IPS-15b (cell line): Measurements from ENCODE around the gene GRB14.
"Not testable (repeated sequence)": the region's sequence is repeated elsewhere in the genome, so short reads cannot be mapped to it uniquely, and the experiment has no call there.

ENCODE experiments used
- H3K27me3 ChIP-seq: one replicate; pipeline ENCODE4 v1.6.1; 2013; ENCODE audit warnings: low read length; ENCODE audit not compliant: control insufficient read depth, insufficient read depth
- H3K36me3 ChIP-seq: one replicate; pipeline ENCODE4 v1.6.1; 2013; ENCODE audit warnings: low read length; ENCODE audit not compliant: control insufficient read depth, insufficient read depth
- H3K4me1 ChIP-seq: one replicate; pipeline ENCODE4 v1.6.1; 2013; ENCODE audit warnings: mild to moderate bottlenecking, low read length; ENCODE audit not compliant: control insufficient read depth, insufficient read depth
- H3K4me3 ChIP-seq: one replicate; pipeline ENCODE4 v1.5.1; 2013; ENCODE audit warnings: low read depth, low read length
- H3K9ac ChIP-seq: one replicate; pipeline ENCODE4 v1.6.1; 2013; ENCODE audit warnings: low read depth, mild to moderate bottlenecking, low read length
- H3K9me3 ChIP-seq: one replicate; pipeline ENCODE4 v1.6.1; 2013; ENCODE audit warnings: mild to moderate bottlenecking, low read length; ENCODE audit not compliant: control insufficient read depth, insufficient read depth

The GRB14 gene

DNA sequence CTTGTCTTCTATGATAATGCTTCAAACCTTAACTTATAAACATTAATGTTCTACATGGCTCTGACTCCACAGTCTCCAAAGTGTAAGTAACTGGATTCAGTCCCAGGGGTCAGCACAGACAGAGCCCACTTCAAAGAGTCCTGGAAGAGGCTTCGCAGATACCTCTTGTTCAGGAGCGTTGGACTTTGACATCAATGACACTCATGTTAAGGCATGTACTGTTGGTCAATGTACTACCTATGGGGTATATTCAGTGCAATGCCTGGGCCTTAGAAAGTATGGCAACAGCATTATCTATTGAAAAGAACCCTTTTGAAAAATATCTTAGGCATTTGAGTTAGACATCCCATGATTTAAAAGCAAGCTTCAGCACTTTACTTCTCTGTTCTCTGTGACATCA lies 143.1 kb downstream of the GRB14 start:
- Histone ChIP-seq H3K4me3 (no peak overlapping the region), H3K9me3 (no peaks in the 10 kb centered on the region), H3K27me3 (no peaks in the 10 kb centered on the region), H3K36me3 (no peaks in the 10 kb centered on the region), H3K9ac (no peak overlapping the region), H3K4me1 (no peaks in the 10 kb centered on the region)

DNA sequence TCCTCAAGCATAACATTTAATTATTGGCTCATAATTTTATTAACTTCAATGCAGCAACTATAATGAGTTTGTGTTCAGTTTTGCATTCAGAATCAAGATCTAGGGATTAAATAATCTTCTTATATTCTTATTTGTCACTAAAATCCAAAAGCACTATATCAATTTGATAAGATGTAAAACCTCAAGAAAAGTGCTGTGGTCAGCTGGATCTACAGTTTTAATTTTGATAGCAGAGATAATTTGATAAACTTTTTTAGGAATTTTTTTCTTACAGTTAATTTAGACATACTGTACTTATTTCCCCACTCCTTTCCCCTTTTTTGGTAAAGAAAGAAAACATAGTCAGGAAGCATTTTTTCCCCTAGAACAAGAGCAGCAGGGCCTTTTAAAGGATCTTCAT lies 146.4 kb downstream of the GRB14 start:
- no peak overlapping the region for H3K9ac ChIP-seq
- H3K4me3 ChIP-seq: no peak overlapping the region
- no peaks in the 10 kb centered on the region for H3K27me3 ChIP-seq
- no peaks in the 10 kb centered on the region for H3K9me3 ChIP-seq
- H3K4me1 ChIP-seq: no peaks in the 10 kb centered on the region
- no peaks in the 10 kb centered on the region for H3K36me3 ChIP-seq

DNA sequence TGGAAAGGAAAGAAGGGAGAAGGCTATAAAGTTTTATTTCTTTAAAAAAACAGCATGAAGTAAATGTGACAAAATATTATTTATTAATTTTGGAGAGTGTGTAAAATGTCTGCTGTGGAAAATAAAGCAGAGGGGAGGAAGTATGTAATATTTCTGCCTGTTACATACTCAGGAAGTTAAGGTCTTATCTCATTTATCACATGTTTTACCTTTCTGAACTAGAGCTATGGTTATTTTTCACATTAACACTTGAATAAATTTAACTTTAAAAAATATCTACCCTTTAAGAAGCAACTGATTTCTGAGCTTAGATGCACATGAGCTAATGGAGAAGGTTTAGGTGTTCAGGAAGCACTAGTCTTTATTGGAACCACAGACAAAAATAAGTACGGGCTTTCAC lies 148.3 kb downstream of the GRB14 start:
- no peaks in the 10 kb centered on the region for H3K4me1 ChIP-seq
- no peak overlapping the region for H3K4me3 ChIP-seq
- no peaks in the 10 kb centered on the region for H3K36me3 ChIP-seq
- H3K9me3 ChIP-seq: no peaks in the 10 kb centered on the region
- no peaks in the 10 kb centered on the region for H3K27me3 ChIP-seq
- no peak overlapping the region for H3K9ac ChIP-seq

DNA sequence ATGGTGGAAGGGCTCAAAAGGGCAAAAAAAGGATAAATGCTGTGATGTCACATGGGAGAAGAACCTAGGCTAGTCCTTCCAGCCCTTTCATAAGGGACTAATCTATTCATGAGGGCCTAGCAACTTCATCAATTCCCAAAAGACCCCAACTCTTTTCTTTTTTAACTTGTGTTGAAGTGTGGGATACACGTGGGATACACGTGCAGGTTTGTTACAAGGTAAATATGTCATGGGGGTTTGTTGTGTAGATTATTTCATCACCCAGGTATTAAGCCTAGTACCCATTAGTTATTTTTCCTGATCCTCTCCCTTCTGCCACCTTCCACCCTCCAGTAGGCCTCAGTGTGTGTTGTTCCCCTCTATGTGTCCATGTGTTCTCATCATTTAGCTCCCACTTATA lies 156.2 kb downstream of the GRB14 start:
- H3K36me3 ChIP-seq, H3K9me3 ChIP-seq, H3K27me3 ChIP-seq, H3K4me3 ChIP-seq, H3K4me1 ChIP-seq, H3K9ac ChIP-seq: not testable (repeated sequence)

DNA sequence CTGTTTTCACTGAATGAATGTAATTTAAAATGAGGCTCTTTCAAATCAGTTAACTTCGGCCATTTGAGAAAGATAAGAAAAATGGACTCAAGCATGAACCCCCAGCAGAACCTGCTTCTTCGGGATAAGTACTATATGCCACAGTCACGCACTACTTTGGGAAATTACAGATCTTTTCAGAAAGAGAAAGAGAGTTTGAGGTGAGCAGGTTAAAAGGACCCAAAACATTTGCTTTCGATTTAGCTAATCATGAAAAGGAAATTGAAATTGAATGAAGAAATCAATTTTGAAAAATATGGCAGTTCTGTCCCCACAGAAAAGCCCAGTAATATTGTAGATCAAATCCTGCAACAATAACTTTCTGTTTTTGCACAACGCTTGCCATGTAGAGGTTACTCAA lies 156.9 kb downstream of the GRB14 start:
- no peaks in the 10 kb centered on the region for H3K9me3 ChIP-seq
- H3K27me3 ChIP-seq: no peaks in the 10 kb centered on the region
- H3K36me3 ChIP-seq: no peaks in the 10 kb centered on the region
- no peak overlapping the region for H3K9ac ChIP-seq
- no peaks in the 10 kb centered on the region for H3K4me1 ChIP-seq
- H3K4me3 ChIP-seq: no peak overlapping the region

DNA sequence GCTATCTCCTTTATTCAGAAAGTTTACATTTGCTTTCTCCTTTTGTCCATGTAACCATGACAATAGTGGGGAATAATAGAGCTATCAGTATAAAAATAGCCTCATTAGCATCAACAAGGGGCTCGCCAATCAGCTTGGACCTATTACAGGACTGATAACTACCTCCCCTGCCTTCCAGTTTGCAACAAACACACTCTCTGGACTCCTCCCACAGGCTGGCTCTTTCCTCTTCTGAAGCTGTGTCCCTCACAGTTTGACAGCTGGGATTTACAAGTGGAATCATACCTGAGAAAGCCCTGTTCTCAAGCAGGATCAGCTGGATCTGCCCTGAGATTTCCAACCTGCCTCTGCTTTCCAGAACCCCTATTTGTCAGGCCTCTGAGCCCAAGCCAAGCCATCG lies 162.5 kb downstream of the GRB14 start:
- H3K4me3 ChIP-seq: no peak overlapping the region
- peaks cover 5% of the 10 kb centered on the region for H3K4me1 ChIP-seq
- H3K36me3 ChIP-seq: no peaks in the 10 kb centered on the region
- H3K9me3 ChIP-seq: no peaks in the 10 kb centered on the region
- H3K9ac ChIP-seq: no peak overlapping the region
- no peaks in the 10 kb centered on the region for H3K27me3 ChIP-seq

DNA sequence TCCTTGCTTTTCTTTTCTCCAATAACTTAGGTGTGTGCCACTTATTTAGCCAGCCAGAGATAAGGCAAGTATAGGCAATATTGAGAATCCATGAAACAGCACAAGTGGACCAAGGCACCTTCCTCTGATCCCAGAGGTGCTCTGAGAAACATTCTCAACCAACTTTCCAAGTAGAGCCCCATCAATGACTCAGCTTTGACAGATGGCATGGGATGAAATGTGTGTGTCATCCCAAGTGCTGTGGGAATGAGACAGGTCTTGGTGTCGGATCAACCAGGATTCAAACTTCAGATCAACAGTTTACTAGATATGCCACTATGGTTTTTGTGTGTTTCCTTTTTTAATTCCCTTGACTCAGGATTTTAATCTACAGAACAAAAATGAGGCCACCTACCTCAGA lies 164.0 kb downstream of the GRB14 start:
- H3K36me3 ChIP-seq: no peaks in the 10 kb centered on the region
- no peak overlapping the region for H3K4me3 ChIP-seq
- H3K27me3 ChIP-seq: no peaks in the 10 kb centered on the region
- H3K9me3 ChIP-seq: no peaks in the 10 kb centered on the region
- H3K4me1 ChIP-seq: peaks cover 5% of the 10 kb centered on the region
- H3K9ac ChIP-seq: no peak overlapping the region

DNA sequence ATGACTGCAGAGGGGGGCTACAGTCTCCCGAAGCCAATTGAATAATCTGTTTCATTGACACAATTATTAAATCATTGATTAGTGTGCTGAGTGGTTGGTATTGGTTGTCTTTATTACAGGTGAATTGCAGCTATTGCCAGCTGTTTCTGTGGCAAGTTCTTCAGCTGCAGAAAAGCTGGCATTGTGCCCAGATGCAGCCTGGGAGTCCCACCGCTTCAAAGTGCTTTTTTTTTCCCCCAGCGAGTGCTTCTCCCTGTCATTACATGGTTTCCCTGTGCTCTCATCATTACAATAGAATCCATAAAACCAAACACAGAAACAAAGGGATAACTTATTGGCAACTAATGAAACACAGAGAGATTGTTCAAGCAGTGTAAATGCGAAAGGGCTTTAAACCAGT lies 164.7 kb downstream of the GRB14 start:
- H3K4me1 ChIP-seq: peaks cover 5% of the 10 kb centered on the region
- no peak overlapping the region for H3K4me3 ChIP-seq
- H3K9me3 ChIP-seq: no peaks in the 10 kb centered on the region
- H3K9ac ChIP-seq: no peak overlapping the region
- no peaks in the 10 kb centered on the region for H3K27me3 ChIP-seq
- H3K36me3 ChIP-seq: no peaks in the 10 kb centered on the region

DNA sequence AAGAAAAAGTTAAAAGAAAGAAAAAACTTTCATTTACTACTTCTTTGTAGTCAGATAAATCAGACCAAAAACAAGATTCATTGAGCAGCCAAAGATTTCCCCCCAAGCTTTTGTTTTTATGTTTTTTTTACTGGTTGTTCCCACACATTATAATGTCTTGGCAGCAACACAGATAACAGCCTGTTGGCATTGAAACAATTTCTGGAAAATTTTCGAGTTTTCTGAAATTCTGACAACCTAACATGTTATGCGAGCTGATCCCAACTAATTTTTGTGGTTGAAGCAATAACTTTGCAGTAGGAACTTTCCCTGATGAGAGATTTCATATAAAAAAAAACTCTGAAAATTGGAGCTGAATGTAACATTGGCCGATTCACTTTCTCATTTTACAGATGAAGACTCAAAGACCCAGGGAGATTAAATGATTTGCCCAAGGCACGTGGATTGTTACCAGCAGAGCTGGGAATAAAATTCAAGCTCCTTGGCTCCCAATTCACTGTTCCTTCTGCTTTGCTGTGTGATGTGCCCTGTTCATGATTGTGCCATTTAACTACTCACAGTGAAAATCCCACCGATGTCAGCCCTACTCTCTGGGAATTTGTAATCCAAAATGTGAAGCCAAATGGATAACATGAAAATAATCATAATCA lies 167.5 kb downstream of the GRB14 start:
- Histone ChIP-seq H3K36me3 (no peaks in the 10 kb centered on the region), H3K4me1 (peaks cover 3% of the 10 kb centered on the region), H3K9ac (no peak overlapping the region), H3K9me3 (no peaks in the 10 kb centered on the region), H3K27me3 (no peaks in the 10 kb centered on the region), H3K4me3 (no peak overlapping the region)

DNA sequence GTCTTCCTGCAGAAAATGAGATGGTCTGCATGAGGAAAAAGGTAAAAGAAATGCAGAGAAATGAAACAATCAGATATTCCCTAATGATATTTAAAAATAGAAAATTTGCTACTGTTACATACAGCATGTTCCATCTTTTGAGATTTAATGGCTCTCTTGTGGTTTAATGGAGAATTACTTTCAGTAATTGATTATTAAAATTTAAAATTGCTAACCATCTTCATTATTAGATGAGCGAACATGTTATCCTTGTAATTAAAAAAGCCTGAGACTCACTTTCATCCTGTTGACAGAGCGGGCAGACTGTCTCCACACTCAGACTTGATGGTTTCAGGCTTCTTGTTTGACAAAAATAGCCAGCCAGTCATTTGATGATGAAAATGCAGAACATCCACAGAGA lies 171.0 kb downstream of the GRB14 start:
- Histone ChIP-seq H3K9ac (no peak overlapping the region), H3K36me3 (no peaks in the 10 kb centered on the region), H3K4me1 (no peaks in the 10 kb centered on the region), H3K9me3 (no peaks in the 10 kb centered on the region), H3K4me3 (no peak overlapping the region), H3K27me3 (no peaks in the 10 kb centered on the region)

DNA sequence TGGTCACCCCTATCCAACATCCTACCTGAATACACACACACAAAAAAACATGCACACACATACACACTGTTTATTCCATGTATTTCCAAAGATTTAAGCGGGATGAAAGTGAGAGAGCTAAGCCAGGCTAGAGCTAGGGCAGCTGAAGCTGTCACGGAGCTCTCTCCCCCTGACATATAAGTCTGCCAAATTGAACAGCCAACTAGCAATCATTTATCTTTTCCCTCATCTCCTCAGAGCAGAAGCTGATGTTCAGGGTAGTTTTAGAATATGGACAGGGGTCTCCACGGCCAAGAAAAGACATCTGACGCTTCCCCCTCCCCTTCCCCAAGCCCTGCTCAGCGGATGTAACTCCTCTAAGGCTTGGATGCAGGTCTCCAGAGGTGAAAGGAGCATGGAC lies 171.6 kb downstream of the GRB14 start:
- H3K27me3 ChIP-seq: no peaks in the 10 kb centered on the region
- H3K9me3 ChIP-seq: no peaks in the 10 kb centered on the region
- no peak overlapping the region for H3K4me3 ChIP-seq
- H3K4me1 ChIP-seq: no peaks in the 10 kb centered on the region
- H3K9ac ChIP-seq: no peak overlapping the region
- H3K36me3 ChIP-seq: no peaks in the 10 kb centered on the region

DNA sequence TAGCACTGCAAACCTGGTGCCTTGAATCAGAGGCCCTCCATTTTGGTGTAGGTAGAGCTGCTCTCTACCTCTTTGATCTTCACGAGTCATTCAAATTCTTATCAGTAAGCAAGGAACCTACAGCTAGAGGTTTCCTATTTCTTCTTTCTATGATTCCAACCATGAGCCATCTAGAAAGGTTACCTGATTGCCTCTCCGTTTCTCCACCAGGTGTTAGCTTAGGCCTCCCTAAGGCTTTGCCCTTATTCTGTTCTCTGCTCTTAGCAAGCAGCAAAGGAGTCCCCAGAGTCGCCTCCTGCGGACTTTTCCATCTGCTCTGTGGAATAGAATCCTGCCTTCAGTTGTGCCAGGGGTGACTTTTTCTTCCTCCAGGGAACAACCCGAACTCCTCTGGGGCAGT lies 173.6 kb downstream of the GRB14 start:
- Histone ChIP-seq H3K27me3 (no peaks in the 10 kb centered on the region), H3K9ac (no peak overlapping the region), H3K4me1 (no peaks in the 10 kb centered on the region), H3K9me3 (no peaks in the 10 kb centered on the region), H3K36me3 (no peaks in the 10 kb centered on the region), H3K4me3 (no peak overlapping the region)
